ENCODE measurements around the gene NCAPG. TPM values are rescaled to one million over a fixed set of nuclear protein-coding genes. Genes with fewer than 3 reads are reported as not detected.
"Not testable (repeated sequence)": the region's sequence is repeated elsewhere in the genome, so short reads cannot be mapped to it uniquely, and the experiment has no call there.

The NCAPG gene
- total and polyA plus RNA-seq, 7 donors, result 0.13 to 0.44 (median 0.30) TPM

GRCh38 chr4:17859793-17860406 lies 49.1 kb downstream of the NCAPG start:
- Histone ChIP-seq H3K9me3 (no peaks in the 10 kb centered on the region), H3K27ac (no peak overlapping the region), H3K4me1 (no peaks in the 10 kb centered on the region), H3K4me3 (no peak overlapping the region), H3K36me3 (ENCODE audit: insufficient read depth in 1 of 2, low read depth in 1 of 2) (no peaks in the 10 kb centered on the region), H3K27me3 (ENCODE audit: insufficient read depth in 3 of 3, low read length in 2 of 3) (no peaks in the 10 kb centered on the region)
- 95 to 99% (median 98%) methylated on average over 5 of the region's 5 CpGs for WGBS, 3 donors
- DNase-seq, result no peak
- no peak for ATAC-seq
- intact Hi-C loops (cut with DNase I), result no loop called here
- no peak for TF ChIP-seq CTCF (IDR thresholded peaks at IDR 0.05)

- H3K4me1 ChIP-seq; H3K9me3 ChIP-seq; DNase-seq; H3K36me3 ChIP-seq (ENCODE audit: insufficient read depth in 1 of 2, low read depth in 1 of 2); H3K27me3 ChIP-seq (ENCODE audit: insufficient read depth in 3 of 3, low read length in 2 of 3); ATAC-seq; H3K4me3 ChIP-seq; H3K27ac ChIP-seq; intact Hi-C loops (cut with DNase I): not testable (repeated sequence)
These were observed 51.1 kb downstream of the NCAPG start for GRCh38 chr4:17861906-17862305.

DNA sequence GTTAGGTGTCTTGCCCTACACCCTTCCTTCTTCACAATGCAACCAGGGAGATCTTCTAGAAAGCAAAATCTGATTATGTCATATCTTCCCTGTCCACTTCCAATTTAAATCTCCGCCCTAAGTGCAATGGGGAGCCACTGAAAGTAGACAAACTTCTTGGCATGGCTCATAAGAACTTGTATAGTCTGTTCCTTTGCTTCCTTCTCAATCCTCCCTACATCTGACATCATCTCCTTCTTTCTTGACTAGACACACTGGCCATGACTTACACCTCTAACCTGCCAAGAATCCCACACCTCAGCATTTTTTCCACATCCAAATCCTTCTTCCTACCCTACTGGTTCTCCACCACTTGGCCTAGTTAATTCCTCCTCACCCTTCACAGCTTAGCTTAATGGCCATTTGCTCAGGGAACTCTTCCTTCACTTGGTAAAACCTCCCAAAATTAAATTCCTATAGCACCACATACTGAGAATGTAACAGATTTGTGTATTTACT lies 55.1 kb downstream of the NCAPG start:
- Histone ChIP-seq H3K4me1 (no peaks in the 10 kb centered on the region), H3K9me3 (no peaks in the 10 kb centered on the region), H3K36me3 (ENCODE audit: insufficient read depth in 1 of 2, low read depth in 1 of 2) (no peaks in the 10 kb centered on the region), H3K27me3 (ENCODE audit: insufficient read depth in 3 of 3, low read length in 2 of 3) (no peaks in the 10 kb centered on the region), H3K4me3 (no peak overlapping the region), H3K27ac (no peak overlapping the region)
- 96 to 100% (median 100%) methylated on average over 1 of the region's 1 CpG for WGBS, 3 donors
- TF ChIP-seq CTCF (IDR thresholded peaks at IDR 0.05), result no peak
- DNase-seq (no peak), ATAC-seq (no peak)
- intact Hi-C loops (cut with DNase I), result no loop called here

DNA sequence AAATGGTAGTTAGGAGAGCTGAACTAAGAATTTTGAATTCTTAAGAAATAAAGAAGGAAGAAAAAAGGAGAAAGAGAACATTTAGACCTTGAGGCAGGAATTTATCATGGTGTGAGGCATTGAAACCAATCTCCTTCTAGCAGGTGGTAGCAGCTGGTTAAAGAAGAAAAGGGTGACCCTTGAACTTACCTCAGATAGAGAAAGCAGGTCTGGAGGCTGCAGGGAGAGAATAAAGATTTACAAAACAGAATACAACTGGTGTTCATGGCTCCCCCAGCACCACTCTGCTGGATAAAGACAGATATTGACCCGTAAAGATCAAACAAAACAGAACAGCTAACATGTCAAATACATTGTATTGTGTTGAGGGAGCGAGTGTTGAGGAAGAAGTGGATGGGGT lies 56.0 kb downstream of the NCAPG start:
- Histone ChIP-seq H3K27ac (no peak overlapping the region), H3K36me3 (ENCODE audit: insufficient read depth in 1 of 2, low read depth in 1 of 2) (no peaks in the 10 kb centered on the region), H3K4me3 (no peak overlapping the region), H3K27me3 (ENCODE audit: insufficient read depth in 3 of 3, low read length in 2 of 3) (no peaks in the 10 kb centered on the region), H3K4me1 (no peaks in the 10 kb centered on the region), H3K9me3 (no peaks in the 10 kb centered on the region)
- intact Hi-C loops (cut with DNase I), result no loop called here
- DNase-seq, result no peak
- ATAC-seq, result no peak
- no peak for TF ChIP-seq CTCF (IDR thresholded peaks at IDR 0.05)
- 83 to 92% (median 88%) methylated on average over 2 of the region's 2 CpGs for WGBS, 3 donors

GRCh38 chr4:17867276-17867675 lies 56.5 kb downstream of the NCAPG start:
- DNase-seq, result no peak
- ATAC-seq, result no peak
- no peak for TF ChIP-seq CTCF (IDR thresholded peaks at IDR 0.05)
- H3K27me3 ChIP-seq (ENCODE audit: insufficient read depth in 3 of 3, low read length in 2 of 3), result no peaks in the 10 kb centered on the region
- H3K4me3 ChIP-seq, result no peak overlapping the region
- intact Hi-C loops (cut with DNase I), result no loop called here
- H3K4me1 ChIP-seq, result no peaks in the 10 kb centered on the region
- H3K9me3 ChIP-seq, result no peaks in the 10 kb centered on the region
- 58 to 67% (median 63%) methylated on average over 3 of the region's 3 CpGs for WGBS, 3 donors
- H3K27ac ChIP-seq, result no peak overlapping the region
- no peaks in the 10 kb centered on the region for H3K36me3 ChIP-seq (ENCODE audit: insufficient read depth in 1 of 2, low read depth in 1 of 2)
